Adrenal gland (tissue), 12 donors: ENCODE measurements around the gene TRIM46. TPM values are rescaled to one million over a fixed set of nuclear protein-coding genes. Genes with fewer than 3 reads are reported as not detected.
A peak's percentile ranks its signal among the peaks of the same experiment; 100 is the strongest.

Experiments
- DNase-seq, 7 donors: peaks; one replicate each; pipeline ENCODE4 v3.0.0-alpha.2; 2019 to 2020
- H3K27ac ChIP-seq, 5 donors: fragments of 200-600 bp; sonication (generic) in 4 of 5; 1 replicate in 3 of 5; 2 replicates in 2 of 5; pipeline versions ENCODE4 v1.5.1 to v1.8.0; 2016 to 2020; ENCODE audit warnings: mild to moderate bottlenecking in 1 of 5
- H3K27me3 ChIP-seq: fragments of 200-600 bp; 2 replicates; pipeline ENCODE4 v1.8.0; 2021
- H3K36me3 ChIP-seq, 2 donors: fragments of 200-600 bp; replicated peaks in 1 of 2; 1 replicate in 1 of 2; 2 replicates in 1 of 2; pipeline versions ENCODE4 v1.5.1 to v1.8.0; 2018 to 2022
- H3K4me1 ChIP-seq, 2 donors: fragments of 200-600 bp; replicated peaks in 1 of 2; 1 replicate in 1 of 2; 2 replicates in 1 of 2; pipeline versions ENCODE4 v1.5.1 to v1.8.0; 2018 to 2021
- H3K4me3 ChIP-seq, 4 donors: fragments of 200-600 bp; sonication (generic) in 3 of 4; one replicate each; pipeline ENCODE4 v1.5.1; 2016 to 2018
- H3K9me3 ChIP-seq, 3 donors: fragments of 200-600 bp; sonication (generic) in 1 of 3; replicated peaks in 1 of 3; 1 replicate in 2 of 3; 2 replicates in 1 of 3; pipeline versions ENCODE4 v1.5.1 to v1.8.0; 2016 to 2021
- POLR2A ChIP-seq, 2 donors: fragments of 450-650 bp; IDR thresholded peaks; one replicate each; pipeline ENCODE4 v1.6.1; 2017; ENCODE audit warnings: antibody characterized with exemption in 2 of 2, mild to moderate bottlenecking in 2 of 2, moderate library complexity in 1 of 2
- WGBS, 4 donors: extraction: QIAGEN DNeasy Blood & Tissue Kit in 2 of 4; methylation state at CpG; one replicate each; pipeline versions ENCODE4 v1.1.5 to v1.1.7; 2013 to 2017; 5-methylcytosine and 5-hydroxymethylcytosine counted together
- intact Hi-C, 2 donors: fragments of 100-400 bp; cut with DNase I; formaldehyde crosslinking; loops; one replicate each; pipeline versions ENCODE4 v1.14.1 to v1.15.0; 2022 to 2023
- polyA plus RNA-seq, 3 donors: library from polyadenylated mRNA; stranded (reverse); fragments of 200-250 nt in 2 of 3; fragments of 350-450 nt in 1 of 3; fragmentation: Illumina TruSeq in 1 of 3; extraction: RNeasy Lipid Tissue Mini Kit (QIAGEN cat#74804) in 1 of 3; gene quantifications; one replicate each; pipeline ENCODE4 v1.2.3, GENCODE V29; 2013 to 2014
- total RNA-seq, 9 donors: library from RNA; depleted of rRNA in 4 of 9; stranded (reverse); fragments of >200 nt in 4 of 9; fragments of 120-200 nt in 1 of 9; fragmentation: NEBNext Ultra II Directional in 1 of 9; extraction: Animal tissue kit (Norgen Biotek cat#: 25700) in 1 of 9; gene quantifications; one replicate each; pipeline versions ENCODE4 v1.1.0 to v1.2.4, GENCODE V29; 2013 to 2023
- TF ChIP-seq, protein P1 (sequence below), 6 experiments: fragments of 450-650 bp in 4 of 6; fragments of 200-600 bp in 2 of 6; sonication (generic) in 1 of 6; IDR thresholded peaks; 1 replicate in 5 of 6; 2 replicates in 1 of 6; pipeline versions ENCODE4 v1.5.1 to v1.8.0; 2016 to 2021; ENCODE audit warnings: antibody characterized with exemption in 6 of 6, mild to moderate bottlenecking in 2 of 6, moderate library complexity in 1 of 6
- donor health status: healthy with polysubstance abuse.
- donor health status: Bipolar disorder and iron deficiency.
- donor health status: DM: yes; HTN: yes; CAD: no.
- donor health status: DM: no; HTN: no; CAD: no.
- donor health status: DM: no; HTN: no; CAD: no.
- donor health status: DM: yes; HTN: yes; CAD: no.

The TRIM46 gene
- total and polyA plus RNA-seq, 12 donors: 0.19 to 5.6 (median 0.59) TPM; not detected in 2

GRCh38 chr1:155172732-155173477 is 744 bp upstream of the TRIM46 start, which contains the start of gene KRTCAP2:
Gene KRTCAP2 (minus strand): TSS chr1:155173304. CDS start chr1:155173224, 80 bp downstream.
- Histone ChIP-seq H3K4me1 (peaks cover 7 to 18% of the 10 kb centered on the region in 2 donors), H3K27ac (peak within 1 kb of the TSS; percentile 65 to 96 (median 81)), H3K9me3 (no peaks in the 10 kb centered on the region), H3K36me3 (peaks cover 0 to 22% of the 10 kb centered on the region in 2 donors), H3K27me3 (no peaks in the 10 kb centered on the region), H3K4me3 (peak within 1 kb of the TSS; percentile 58 to 88 (median 70))
- peak; percentile 92 to 98 (median 96) for DNase-seq
- 0 to 1% (median 0%) methylated on average over 39 to 57 of the region's 57 CpGs for WGBS, 4 donors
- intact Hi-C loops: no loop called here
- TF ChIP-seq, protein P1, sequence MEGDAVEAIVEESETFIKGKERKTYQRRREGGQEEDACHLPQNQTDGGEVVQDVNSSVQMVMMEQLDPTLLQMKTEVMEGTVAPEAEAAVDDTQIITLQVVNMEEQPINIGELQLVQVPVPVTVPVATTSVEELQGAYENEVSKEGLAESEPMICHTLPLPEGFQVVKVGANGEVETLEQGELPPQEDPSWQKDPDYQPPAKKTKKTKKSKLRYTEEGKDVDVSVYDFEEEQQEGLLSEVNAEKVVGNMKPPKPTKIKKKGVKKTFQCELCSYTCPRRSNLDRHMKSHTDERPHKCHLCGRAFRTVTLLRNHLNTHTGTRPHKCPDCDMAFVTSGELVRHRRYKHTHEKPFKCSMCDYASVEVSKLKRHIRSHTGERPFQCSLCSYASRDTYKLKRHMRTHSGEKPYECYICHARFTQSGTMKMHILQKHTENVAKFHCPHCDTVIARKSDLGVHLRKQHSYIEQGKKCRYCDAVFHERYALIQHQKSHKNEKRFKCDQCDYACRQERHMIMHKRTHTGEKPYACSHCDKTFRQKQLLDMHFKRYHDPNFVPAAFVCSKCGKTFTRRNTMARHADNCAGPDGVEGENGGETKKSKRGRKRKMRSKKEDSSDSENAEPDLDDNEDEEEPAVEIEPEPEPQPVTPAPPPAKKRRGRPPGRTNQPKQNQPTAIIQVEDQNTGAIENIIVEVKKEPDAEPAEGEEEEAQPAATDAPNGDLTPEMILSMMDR (IDR thresholded peaks at IDR 0.05): peak; percentile 86 to 95 (median 90)
- peak in 1 of 2 donors; percentile 50 for TF ChIP-seq POLR2A (IDR thresholded peaks at IDR 0.05)

- peak overlapping the region in 2 of 5 donors; percentile 6 to 34 for H3K27ac ChIP-seq
- peak in 4 of 7 donors; percentile 19 to 62 (median 43) for DNase-seq
- H3K4me3 ChIP-seq: no peak overlapping the region
Observed at GRCh38 chr1:155174324-155175280, 953 bp downstream of the TRIM46 start.

DNA sequence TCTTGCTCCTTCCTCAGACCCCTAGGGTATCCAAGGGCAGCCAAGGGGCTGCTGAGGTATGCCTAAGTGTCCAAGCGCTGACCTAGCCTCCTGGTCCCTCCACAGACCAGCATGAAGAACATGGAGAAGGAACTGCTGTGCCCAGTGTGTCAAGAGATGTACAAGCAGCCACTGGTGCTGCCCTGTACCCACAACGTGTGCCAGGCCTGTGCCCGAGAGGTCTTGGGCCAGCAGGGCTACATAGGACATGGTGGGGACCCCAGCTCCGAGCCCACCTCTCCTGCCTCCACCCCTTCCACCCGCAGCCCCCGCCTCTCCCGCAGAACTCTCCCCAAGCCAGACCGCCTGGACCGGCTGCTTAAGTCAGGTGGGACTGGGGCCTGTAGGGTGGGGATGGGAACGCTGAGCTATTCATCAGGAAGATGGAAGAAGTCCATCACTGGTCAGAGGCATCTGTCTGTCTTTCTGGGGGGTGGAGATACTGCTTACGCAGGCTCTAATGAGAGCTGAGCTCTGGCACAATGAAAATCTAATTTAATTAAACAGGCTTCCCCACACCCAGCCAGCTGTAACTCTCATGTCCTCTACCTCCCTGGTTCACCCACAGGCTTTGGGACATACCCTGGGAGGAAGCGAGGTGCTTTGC is 1.8 kb downstream of the TRIM46 start:
- Histone ChIP-seq H3K9me3 (no peaks in the 10 kb centered on the region), H3K27ac (peak overlapping the region in 1 of 5 donors; percentile 34), H3K36me3 (peaks cover 0 to 5% of the 10 kb centered on the region in 2 donors), H3K4me3 (no peak overlapping the region), H3K27me3 (no peaks in the 10 kb centered on the region), H3K4me1 (peaks cover 7 to 18% of the 10 kb centered on the region in 2 donors)
- TF ChIP-seq, protein P1 (IDR thresholded peaks at IDR 0.05): no peak
- no peak for TF ChIP-seq POLR2A (IDR thresholded peaks at IDR 0.05)
- WGBS, 4 donors: 61 to 81% (median 73%) methylated on average over 10 to 12 of the region's 12 CpGs
- peak in 3 of 7 donors; percentile 21 to 59 (median 28) for DNase-seq
- intact Hi-C loops: no loop called here

More at GRCh38 chr1:155174324-155175280, 953 bp downstream of the TRIM46 start:
- intact Hi-C loops: no loop called here
- no peaks in the 10 kb centered on the region for H3K9me3 ChIP-seq
- peaks cover 0 to 13% of the 10 kb centered on the region in 2 donors for H3K36me3 ChIP-seq
- TF ChIP-seq, protein P1 (IDR thresholded peaks at IDR 0.05): no peak
- no peak for TF ChIP-seq POLR2A (IDR thresholded peaks at IDR 0.05)
- H3K4me1 ChIP-seq: peaks cover 7 to 18% of the 10 kb centered on the region in 2 donors
- H3K27me3 ChIP-seq: no peaks in the 10 kb centered on the region
- 3 to 8% (median 5%) methylated on average over 16 to 35 of the region's 35 CpGs for WGBS, 4 donors
